Measurements from ENCODE around the gene SUSD6.
"Not testable (repeated sequence)": the region's sequence is repeated elsewhere in the genome, so short reads cannot be mapped to it uniquely, and the experiment has no call there.

The SUSD6 gene

GRCh38 chr14:69584389-69584788, 27.0 kb upstream of the SUSD6 start:
- no peak for TF ChIP-seq POU2F2 (IDR thresholded peaks at IDR 0.05; ENCODE audit: low read depth, low read length)
- TF ChIP-seq POLR2A (IDR thresholded peaks at IDR 0.05; ENCODE audit: low read depth, low read length) = no peak
- no peak for TF ChIP-seq PAX5 (IDR thresholded peaks at IDR 0.05; ENCODE audit: insufficient read depth, low read length, severe bottlenecking)
- no peak for TF ChIP-seq POLR2AphosphoS5 (IDR thresholded peaks at IDR 0.05; ENCODE audit: low read depth, low read length)
- TF ChIP-seq TAF1 (IDR thresholded peaks at IDR 0.05; ENCODE audit: low read depth, low read length) = no peak
- TF ChIP-seq SPI1 (IDR thresholded peaks at IDR 0.05; ENCODE audit: low read depth, low read length) = no peak
- no peak for DNase-seq (ENCODE audit: insufficient read length, low spot score)
- FAIRE-seq = peak; percentile 23

- no peak for DNase-seq (ENCODE audit: insufficient read length, low spot score)
- TF ChIP-seq SPI1 (IDR thresholded peaks at IDR 0.05; ENCODE audit: low read depth, low read length) = no peak
- no peak for TF ChIP-seq POU2F2 (IDR thresholded peaks at IDR 0.05; ENCODE audit: low read depth, low read length)
- TF ChIP-seq PAX5 (IDR thresholded peaks at IDR 0.05; ENCODE audit: insufficient read depth, low read length, severe bottlenecking) = no peak
- no peak for TF ChIP-seq TAF1 (IDR thresholded peaks at IDR 0.05; ENCODE audit: low read depth, low read length)
- TF ChIP-seq POLR2A (IDR thresholded peaks at IDR 0.05; ENCODE audit: low read depth, low read length) = no peak
- no peak for TF ChIP-seq POLR2AphosphoS5 (IDR thresholded peaks at IDR 0.05; ENCODE audit: low read depth, low read length)
- no peak for FAIRE-seq
Measured at GRCh38 chr14:69586404-69586803, 25.0 kb upstream of the SUSD6 start.

DNA sequence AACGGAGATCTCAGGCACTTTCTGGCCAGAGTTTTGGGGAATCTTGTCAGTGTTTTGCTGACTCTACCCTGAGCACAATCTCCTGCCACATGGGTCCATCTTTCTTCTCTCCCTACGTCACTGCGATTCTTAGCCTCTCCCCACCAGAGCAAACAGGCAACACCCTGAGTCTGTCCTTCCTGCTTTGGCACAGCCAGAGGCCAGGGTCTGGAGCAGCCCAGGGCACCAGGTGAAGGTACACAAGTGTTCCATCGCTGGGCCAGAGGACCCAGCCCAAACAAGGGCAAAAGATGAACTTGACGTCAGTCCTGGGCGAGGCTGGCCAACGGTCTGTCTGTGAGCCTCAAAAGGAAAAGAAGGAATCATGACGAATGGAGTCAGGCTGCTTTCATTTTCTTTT, 24.0 kb upstream of the SUSD6 start:
- no peak for DNase-seq (ENCODE audit: insufficient read length, low spot score)
- no peak for FAIRE-seq
- TF ChIP-seq POLR2A (IDR thresholded peaks at IDR 0.05; ENCODE audit: low read depth, low read length) = no peak
- TF ChIP-seq POU2F2 (IDR thresholded peaks at IDR 0.05; ENCODE audit: low read depth, low read length) = no peak
- TF ChIP-seq TAF1 (IDR thresholded peaks at IDR 0.05; ENCODE audit: low read depth, low read length) = no peak
- TF ChIP-seq PAX5 (IDR thresholded peaks at IDR 0.05; ENCODE audit: insufficient read depth, low read length, severe bottlenecking) = no peak

- no peak for DNase-seq (ENCODE audit: insufficient read length, low spot score)
- no peak for FAIRE-seq
- no peak for TF ChIP-seq TAF1 (IDR thresholded peaks at IDR 0.05; ENCODE audit: low read depth, low read length)
- TF ChIP-seq POU2F2 (IDR thresholded peaks at IDR 0.05; ENCODE audit: low read depth, low read length) = no peak
- TF ChIP-seq PAX5 (IDR thresholded peaks at IDR 0.05; ENCODE audit: insufficient read depth, low read length, severe bottlenecking) = no peak
- TF ChIP-seq POLR2AphosphoS5 (IDR thresholded peaks at IDR 0.05; ENCODE audit: low read depth, low read length) = no peak
- TF ChIP-seq POLR2A (IDR thresholded peaks at IDR 0.05; ENCODE audit: low read depth, low read length) = no peak
- no peak for TF ChIP-seq SPI1 (IDR thresholded peaks at IDR 0.05; ENCODE audit: low read depth, low read length)
Measured at GRCh38 chr14:69591317-69591716, 20.1 kb upstream of the SUSD6 start.

GRCh38 chr14:69593018-69593677, 18.2 kb upstream of the SUSD6 start:
- TF ChIP-seq POU2F2 (IDR thresholded peaks at IDR 0.05; ENCODE audit: low read depth, low read length) (no peak), POLR2A (IDR thresholded peaks at IDR 0.05; ENCODE audit: low read depth, low read length) (no peak), SPI1 (IDR thresholded peaks at IDR 0.05; ENCODE audit: low read depth, low read length) (no peak), POLR2AphosphoS5 (IDR thresholded peaks at IDR 0.05; ENCODE audit: low read depth, low read length) (no peak), TAF1 (IDR thresholded peaks at IDR 0.05; ENCODE audit: low read depth, low read length) (no peak)
- FAIRE-seq (no peak), DNase-seq (ENCODE audit: insufficient read length, low spot score) (no peak)

DNA sequence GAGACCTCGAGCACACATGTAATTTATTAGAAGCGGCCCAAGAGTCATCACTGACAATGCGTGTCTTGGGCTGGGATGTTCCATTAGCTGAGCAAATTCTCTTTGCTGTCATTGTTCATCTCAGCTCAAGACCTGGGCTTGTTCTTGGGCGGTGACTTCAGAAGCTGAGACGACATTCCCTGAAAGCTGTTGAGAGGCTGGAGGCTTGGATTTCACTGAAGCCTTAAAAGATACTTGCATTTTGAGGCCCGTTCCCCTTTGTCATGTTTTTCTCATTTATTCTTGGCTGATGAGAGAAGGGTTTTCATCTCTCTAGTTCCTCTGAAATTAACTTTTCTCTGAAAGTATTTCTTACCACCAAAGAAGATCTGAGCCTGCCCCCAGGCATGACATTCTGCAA, 16.6 kb upstream of the SUSD6 start:
- TF ChIP-seq POLR2AphosphoS5 (IDR thresholded peaks at IDR 0.05; ENCODE audit: low read depth, low read length) (no peak), POLR2A (IDR thresholded peaks at IDR 0.05; ENCODE audit: low read depth, low read length) (no peak), TAF1 (IDR thresholded peaks at IDR 0.05; ENCODE audit: low read depth, low read length) (no peak), POU2F2 (IDR thresholded peaks at IDR 0.05; ENCODE audit: low read depth, low read length) (no peak), PAX5 (IDR thresholded peaks at IDR 0.05; ENCODE audit: insufficient read depth, low read length, severe bottlenecking) (no peak), SPI1 (IDR thresholded peaks at IDR 0.05; ENCODE audit: low read depth, low read length) (no peak)
- DNase-seq (ENCODE audit: insufficient read length, low spot score) = no peak
- no peak for FAIRE-seq

DNA sequence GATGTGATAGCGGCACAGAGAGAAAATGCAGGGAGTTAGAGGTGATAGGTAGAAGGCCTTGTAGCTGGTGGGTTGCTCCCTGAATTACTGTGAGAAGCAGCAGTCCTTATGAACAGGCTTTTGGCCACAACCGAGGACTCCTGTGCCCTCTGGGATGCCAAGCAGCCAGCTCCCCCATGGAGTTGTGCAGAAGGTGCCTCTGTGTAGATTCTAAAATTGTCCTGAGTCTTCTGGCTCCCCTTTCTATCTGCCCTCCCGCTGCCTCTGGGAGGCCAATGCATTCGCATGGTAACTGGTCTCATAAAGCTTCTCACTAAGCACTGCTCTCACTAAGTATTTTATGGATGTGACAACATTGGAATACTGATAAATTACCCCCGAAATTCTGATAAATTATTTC, 16.1 kb upstream of the SUSD6 start:
- TF ChIP-seq SPI1 (IDR thresholded peaks at IDR 0.05; ENCODE audit: low read depth, low read length) (no peak), POLR2A (IDR thresholded peaks at IDR 0.05; ENCODE audit: low read depth, low read length) (no peak), POU2F2 (IDR thresholded peaks at IDR 0.05; ENCODE audit: low read depth, low read length) (no peak), TAF1 (IDR thresholded peaks at IDR 0.05; ENCODE audit: low read depth, low read length) (no peak), POLR2AphosphoS5 (IDR thresholded peaks at IDR 0.05; ENCODE audit: low read depth, low read length) (no peak), PAX5 (IDR thresholded peaks at IDR 0.05; ENCODE audit: insufficient read depth, low read length, severe bottlenecking) (no peak)
- DNase-seq (ENCODE audit: insufficient read length, low spot score) (no peak), FAIRE-seq (no peak)

- not testable (repeated sequence) for DNase-seq (ENCODE audit: insufficient read length, low spot score); FAIRE-seq
Measured at GRCh38 chr14:69599431-69599830, 12.0 kb upstream of the SUSD6 start.

DNA sequence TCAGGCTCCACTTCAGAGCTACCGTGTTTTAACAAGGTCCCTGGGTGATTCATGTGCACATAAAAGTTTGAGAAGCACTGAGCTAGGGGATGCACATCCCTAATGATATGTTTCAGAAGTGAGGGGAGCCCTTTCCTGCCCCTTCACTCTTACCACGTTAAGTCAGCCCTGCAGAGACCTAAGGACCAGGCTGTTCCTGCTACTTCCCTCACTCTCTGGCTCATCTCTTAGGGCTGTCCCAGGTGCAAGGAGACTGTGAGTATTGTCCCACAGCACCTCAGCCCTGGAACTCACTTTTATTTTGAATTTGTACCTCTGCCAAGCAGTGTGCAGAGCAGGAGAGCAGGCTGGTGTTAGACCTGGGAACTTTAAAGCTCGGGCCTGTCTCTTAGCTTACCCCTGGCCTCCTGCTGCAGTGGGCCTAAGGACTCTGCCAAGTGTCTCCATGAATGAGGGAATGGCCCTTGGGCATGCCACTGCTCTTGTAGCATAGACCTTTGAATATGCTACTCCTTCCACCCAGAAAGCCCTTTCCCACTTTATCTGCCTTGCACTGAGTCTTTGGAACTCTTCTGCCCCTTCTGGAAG, 11.0 kb upstream of the SUSD6 start:
- FAIRE-seq (no peak), DNase-seq (ENCODE audit: insufficient read length, low spot score) (no peak)
- TF ChIP-seq SPI1 (IDR thresholded peaks at IDR 0.05; ENCODE audit: low read depth, low read length) (no peak), TAF1 (IDR thresholded peaks at IDR 0.05; ENCODE audit: low read depth, low read length) (no peak), PAX5 (IDR thresholded peaks at IDR 0.05; ENCODE audit: insufficient read depth, low read length, severe bottlenecking) (no peak), POU2F2 (IDR thresholded peaks at IDR 0.05; ENCODE audit: low read depth, low read length) (no peak), POLR2AphosphoS5 (IDR thresholded peaks at IDR 0.05; ENCODE audit: low read depth, low read length) (no peak), POLR2A (IDR thresholded peaks at IDR 0.05; ENCODE audit: low read depth, low read length) (no peak)

GRCh38 chr14:69605738-69606137, 5.7 kb upstream of the SUSD6 start:
- no peak for TF ChIP-seq TAF1 (IDR thresholded peaks at IDR 0.05; ENCODE audit: low read depth, low read length)
- TF ChIP-seq PAX5 (IDR thresholded peaks at IDR 0.05; ENCODE audit: insufficient read depth, low read length, severe bottlenecking) = no peak
- no peak for TF ChIP-seq POLR2A (IDR thresholded peaks at IDR 0.05; ENCODE audit: low read depth, low read length)
- TF ChIP-seq POU2F2 (IDR thresholded peaks at IDR 0.05; ENCODE audit: low read depth, low read length) = no peak
- no peak for TF ChIP-seq POLR2AphosphoS5 (IDR thresholded peaks at IDR 0.05; ENCODE audit: low read depth, low read length)
- TF ChIP-seq SPI1 (IDR thresholded peaks at IDR 0.05; ENCODE audit: low read depth, low read length) = no peak
- FAIRE-seq (peak; percentile 54), DNase-seq (ENCODE audit: insufficient read length, low spot score) (no peak)

Data from GM12891 (cell line).